Stimulated activated CD4-positive, alpha-beta T cell treated with anti-CD3 and anti-CD28 coated beads, TNF-alpha, amount 100 ng/mL, for 4 hours (primary cell): ENCODE data around the gene BAHD1.

Source experiments
- DNase-seq, 3 experiments: peaks; one replicate each; pipeline ENCODE4 v3.0.0-alpha.2; 2020; ENCODE audit warnings: low read depth in 3 of 3

BAHD1 gene

DNA sequence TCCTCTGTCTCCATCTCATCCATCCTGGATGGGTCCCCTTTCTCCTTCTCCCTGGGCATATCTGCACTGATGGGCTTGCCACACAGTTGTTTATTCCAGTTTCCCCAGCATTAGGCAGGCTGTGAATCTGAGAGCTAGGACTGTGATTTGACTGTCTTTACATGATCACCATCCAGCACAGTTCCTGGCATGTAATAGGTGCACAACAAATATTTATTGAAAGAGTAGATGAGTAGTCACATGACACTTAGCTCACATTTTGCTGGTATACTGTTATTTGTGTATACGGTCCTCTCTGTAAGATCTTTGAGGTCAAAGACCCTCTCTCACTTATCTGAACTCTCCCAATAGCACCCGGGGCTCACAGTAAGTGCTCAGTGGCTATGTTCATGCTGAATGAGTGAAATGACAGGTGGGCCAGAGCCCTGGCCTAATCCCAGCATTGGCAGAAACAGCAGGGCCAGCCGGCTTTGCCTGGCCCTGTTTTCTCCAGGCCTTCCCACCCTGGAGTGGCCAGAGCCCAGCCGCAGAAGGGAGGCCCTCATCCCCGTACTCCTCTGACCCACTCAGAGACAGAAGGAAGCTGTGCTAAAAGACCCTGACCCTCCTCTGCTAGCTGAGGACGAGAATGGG lies 16.2 kb upstream of the BAHD1 start:
- DNase-seq, result no peak

DNA sequence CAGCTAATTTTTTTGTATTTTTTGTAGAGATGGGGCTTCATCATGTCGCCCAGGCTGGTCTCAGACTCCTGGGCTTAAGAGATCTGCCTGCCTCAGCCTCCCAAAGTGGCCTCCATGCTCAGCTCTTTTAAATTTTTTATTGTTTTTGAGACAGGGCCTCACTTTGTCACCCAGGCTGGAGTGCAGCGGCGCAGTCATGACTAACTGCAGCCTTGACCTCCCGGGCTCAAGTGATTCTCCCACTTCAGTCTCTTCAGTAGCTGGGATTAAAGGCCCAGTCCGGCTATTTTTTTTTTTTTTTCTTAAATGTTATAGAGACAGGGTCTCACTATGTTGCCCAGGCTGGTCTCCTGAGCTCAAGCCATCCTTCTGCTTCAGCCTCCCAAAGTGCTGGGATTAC lies 15.1 kb upstream of the BAHD1 start:
- no peak for DNase-seq

DNA sequence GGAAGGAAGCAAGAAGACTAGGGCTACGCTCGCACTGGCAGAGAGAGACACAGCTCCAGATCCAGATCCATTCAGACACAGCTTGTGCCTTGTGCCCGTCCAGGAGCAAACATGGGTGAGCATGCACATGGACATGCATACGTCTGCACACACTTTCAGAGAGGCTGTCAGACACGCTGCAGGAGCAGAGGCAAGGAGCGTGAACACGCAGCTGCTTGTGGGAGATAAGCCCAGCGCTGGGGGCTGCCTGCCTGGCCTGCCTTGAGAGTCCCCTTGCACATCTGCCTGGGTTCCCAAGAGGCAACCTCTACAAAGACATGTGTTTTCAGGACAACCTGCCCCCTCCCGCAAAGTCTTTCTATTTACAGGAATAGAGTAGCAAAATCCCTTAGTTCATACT lies 13.6 kb upstream of the BAHD1 start:
- DNase-seq, result no peak

DNA sequence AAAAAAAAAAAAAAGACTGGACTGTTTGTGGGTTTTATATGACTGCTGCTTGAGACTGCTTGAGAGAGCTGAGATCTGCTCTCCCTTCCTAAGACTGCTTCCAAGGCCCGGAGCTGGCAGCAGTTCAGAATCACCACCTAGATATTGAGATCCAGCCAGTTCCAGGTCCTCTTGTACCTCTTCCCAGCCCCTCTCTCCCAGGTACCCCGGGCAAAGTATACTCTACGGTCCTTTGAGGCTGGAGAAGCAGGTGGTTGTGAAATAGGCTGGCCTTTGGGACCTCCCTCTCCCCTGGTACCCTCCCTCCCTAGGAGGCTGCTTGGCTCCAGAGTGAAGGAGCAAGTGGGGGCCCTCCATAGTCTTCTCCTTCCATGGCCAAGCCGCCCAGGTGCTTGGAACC lies 12.6 kb upstream of the BAHD1 start:
- DNase-seq, result no peak

DNA sequence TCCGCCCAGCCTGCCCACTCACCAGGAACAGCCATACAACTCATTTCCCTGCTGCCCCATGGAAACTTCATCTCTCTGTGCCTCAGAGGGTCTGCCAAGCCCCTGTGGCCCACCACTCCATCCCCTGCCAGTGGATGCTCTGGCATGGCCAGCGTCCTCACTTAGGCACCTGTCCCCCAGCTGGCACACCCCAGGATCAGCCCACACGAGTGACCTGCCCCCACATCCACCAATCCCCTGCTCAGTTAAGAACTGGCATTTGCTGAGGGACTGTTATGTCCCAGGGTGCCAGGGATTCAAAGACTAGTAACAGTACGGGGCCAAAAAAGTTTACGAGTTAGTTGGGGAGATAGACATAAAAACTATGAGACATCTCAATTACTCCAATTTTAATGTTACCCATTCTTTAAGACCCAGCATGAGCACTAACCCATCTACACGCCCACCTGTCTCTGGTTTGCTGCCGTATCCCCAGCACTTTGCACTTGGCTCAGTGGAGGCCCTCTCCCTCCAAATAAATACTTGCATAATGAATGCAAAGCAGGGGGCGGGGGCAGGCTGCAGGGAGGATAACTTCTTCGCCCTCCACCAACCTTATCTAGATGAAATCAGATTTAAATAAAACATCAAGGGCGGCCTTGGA lies 11.6 kb upstream of the BAHD1 start:
- no peak for DNase-seq

DNA sequence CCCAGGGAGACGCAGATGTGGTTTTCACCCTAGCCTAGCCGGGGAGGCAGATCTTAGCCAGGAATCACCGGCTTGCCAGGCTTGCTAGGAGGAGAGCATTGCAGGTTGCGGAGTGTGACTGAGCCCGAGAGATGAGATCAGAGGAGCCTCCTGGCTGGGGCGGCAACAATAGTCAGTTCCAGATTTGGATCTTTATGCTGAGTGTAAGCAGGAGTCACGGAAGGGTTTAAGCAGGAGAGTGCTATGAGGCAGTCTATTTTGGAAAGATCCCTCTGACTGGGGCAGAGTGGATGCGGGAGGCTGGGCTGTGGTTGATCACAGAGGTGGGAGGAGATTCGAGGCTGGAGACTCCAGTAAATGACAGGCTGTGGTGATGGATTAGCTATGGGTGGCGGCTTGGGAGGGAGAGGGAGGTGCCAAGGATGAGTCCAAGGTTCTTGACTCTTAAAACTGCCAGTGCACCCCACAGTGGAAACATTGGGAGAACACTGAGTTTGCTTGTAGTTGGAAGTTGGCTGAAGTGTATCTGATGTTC lies 10.4 kb upstream of the BAHD1 start:
- no peak for DNase-seq

DNA sequence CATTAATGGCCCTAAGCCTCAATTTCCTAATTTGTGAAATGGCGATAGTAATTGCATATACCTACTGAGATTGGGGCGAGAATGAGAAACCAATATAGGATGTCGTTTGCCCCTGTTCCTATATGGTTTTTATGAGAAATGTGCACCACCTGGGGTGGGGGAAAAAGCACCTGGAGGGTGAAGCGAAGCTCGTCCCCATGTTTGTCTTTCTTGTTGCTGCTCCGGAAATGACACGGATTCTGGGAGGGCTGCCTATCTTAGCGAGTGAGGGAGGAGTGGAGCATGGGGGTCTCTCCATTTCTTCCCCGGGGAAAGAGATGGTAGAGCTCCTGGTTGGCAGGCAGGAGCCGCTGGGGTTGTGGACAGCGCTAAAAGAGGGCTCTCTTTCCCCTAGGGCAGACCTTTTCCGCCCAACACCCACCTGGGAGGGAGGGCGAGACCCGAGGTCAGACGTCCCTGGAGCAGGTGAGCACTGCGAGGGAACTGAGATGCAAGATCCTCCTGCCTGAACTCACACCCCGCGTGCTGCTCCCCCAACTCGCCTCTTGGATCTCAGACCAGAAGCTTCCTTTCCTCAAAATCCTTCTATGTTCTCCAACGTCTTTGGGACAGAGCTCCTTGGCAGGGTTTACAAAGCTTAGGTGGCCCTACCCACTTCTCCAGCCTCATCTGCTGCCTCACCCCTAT lies 5.6 kb upstream of the BAHD1 start:
- no peak for DNase-seq

DNA sequence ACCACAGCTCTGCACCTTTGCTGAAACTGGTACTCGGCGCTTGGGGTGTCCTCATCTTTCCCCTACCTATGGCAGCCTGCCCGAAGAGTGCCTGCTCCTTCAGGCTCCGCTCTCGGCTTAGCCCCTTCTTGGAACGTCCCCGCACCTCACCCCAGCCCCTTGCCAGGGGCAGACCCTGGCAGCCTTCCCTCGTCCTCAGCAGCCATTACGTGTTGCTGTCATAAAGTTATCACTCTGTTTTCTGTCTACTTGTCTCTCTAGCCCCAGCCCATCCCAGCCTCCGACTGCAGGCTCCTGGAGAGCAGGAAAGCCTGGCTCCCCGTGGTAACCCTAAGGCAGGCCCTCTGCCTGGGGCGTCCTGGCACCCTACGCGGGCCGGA lies 5.1 kb upstream of the BAHD1 start:
- no peak for DNase-seq

DNA sequence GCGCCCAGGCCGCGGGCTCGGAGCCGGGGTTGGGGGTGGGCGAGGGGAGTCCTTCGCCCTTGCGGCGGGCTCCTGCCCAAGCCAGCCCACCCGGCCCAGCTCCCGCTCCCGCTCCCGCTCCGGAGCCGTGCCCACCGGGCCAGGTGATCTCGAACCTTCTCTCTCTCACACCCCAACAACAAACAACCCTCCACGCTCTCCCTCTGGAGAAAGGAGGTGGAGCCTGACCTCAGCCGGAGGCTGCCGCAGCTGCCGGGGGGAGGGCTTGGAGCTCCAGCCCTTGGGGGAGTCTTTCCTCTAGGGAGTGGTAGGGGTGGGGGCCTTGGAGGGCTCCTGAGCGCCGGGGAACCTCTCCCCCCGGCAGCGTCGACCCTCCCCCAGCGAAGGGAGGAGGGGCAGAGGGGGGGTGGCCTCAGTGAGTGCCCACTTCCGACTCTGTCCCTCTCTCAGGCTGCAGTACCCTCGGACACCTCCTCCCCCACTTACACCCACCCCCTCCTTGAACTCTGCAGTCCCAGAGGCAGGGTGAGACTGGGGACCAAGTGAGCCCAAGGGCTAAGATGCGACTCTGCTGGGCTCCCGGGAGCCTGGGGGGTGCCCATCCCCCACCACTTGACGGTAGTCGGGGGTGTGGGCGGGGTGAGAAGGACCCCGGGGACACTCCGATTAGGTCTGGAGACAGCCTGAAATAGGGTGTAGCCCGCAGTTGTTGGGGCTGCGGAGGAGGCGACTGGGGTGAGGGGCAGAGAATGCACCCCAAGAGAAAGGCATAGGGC lies 4.4 kb upstream of the BAHD1 start:
- no peak for DNase-seq

DNA sequence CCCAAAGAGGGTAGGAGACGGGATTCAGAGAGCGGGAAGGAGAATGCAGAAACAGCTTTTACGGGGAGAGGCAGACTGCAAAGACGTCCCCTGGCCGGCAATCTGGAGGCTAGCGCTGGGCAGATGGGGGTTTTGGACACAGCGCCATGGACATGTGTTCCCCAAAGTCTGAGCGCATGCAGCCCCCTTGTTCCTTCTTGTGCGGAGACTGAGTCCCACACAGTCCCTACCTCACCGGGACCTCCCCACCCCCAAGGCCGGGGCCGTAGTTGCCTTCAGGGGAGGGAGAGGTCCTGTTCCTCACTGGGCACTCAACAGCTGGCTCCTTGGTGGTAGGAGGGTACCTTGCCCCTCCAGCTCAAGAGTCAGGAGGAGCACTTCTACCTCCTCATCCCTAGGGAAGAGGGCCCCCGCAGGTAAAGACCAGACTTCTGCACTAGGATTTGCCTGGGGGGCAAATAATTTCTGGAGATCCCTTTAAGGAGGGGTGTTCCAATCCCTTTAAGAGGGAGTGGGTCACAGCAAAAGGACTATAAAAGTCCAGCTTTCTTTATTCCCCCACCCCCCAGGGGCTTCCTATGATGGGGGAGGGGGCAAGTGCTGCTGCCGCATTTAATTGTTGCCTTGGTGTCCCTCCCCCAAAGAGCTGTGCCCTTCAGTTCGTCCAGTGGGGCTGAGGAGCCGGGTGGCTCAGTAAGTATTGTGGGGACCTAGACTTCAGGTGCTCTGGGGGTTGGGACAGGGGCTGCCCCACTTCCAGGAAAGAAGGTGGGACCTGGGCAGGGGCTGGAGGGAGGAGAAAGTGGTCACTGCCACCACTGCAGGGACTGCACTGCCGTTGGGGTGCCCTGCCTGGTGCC lies 3.6 kb upstream of the BAHD1 start:
- DNase-seq, result no peak

DNA sequence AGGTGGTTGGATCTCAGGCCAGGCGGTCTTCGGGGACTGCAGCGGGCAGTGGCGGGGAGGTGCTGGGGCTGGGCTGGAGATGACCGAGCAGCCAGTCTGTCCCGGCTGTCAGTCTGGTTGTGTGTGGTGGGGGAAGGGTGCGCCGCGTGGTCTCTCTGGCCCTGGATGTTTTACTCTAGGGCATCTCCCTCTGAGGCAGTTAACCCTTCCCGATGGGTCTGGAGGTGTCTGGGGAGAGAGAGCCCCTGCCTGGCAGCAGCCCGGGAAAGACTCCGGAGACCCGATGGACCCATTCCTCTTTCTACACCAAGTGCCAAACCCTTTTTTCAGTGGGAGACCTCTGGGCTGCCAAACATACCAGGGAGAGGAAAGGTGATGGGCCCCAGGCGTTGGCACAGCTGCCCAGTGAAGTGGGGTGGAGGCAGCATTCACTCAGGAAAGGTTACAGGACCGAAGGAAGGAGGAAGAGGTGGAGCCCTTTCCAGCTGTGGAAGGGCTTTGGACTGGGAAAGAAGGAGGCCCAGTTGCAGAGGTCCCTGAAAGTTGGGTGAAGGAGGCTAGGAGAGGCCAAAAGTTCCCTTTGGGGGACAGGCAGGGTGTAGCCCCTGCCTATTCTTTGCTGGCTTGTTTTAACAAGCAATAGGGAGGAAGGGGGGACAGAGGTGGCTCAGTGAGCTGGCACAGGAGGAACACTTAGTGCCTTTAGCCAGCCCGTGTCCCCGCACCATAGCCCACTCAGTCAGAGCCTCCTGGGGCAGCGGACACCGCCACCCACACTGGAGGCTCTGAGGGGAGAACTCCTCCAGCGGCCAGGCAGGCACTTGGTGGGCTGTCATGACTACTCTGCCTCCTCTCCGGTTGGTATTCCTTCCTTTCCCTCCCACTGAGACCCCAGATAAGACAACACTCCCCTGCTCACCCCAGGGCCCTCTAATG lies 2.7 kb upstream of the BAHD1 start:
- DNase-seq, result no peak

DNA sequence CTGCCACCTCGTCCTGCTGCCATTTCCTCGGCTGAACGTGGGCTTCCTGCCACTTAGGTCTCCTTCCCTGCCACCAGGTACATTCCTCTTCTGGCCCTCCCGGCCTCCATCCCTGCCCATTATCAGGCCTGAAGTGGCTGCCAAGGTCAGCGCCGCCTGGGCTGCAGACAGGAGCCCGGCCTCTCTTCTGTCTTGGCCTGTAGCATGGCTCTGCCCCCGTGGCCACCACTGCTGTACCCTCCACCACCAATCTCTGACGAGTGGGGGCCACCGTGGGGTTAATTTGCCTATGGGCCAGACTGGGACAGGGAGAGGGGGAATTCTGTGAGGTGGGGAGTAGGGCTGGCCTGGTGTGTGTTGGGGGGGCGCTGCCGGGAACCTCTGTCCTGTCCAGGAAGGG lies 2.0 kb upstream of the BAHD1 start:
- no peak for DNase-seq

DNA sequence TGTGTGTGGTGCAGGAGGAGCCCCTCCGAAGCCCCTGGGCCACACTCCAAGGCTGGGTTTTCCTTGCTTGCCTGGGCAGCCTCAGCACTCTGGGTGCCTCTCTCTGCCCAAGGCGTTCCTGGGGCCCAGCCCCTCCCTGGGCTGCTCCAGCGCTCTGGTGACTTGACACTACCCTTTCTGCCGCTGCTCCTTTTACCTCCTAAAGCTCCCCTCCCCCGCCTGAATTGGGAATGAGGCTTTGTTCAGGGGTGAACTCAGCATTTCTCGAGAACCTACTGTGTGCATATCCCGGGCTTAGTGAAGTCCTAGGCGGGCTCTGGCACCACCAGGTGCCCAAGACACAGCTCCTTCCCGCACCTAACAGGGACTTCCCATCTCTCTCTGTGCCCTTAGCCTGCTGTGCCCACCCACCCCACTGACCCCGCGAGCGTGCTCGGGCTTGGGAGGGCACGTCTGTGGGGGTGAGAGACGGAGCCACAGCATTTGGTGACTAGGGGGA lies 1.2 kb upstream of the BAHD1 start:
- DNase-seq, result no peak

DNA sequence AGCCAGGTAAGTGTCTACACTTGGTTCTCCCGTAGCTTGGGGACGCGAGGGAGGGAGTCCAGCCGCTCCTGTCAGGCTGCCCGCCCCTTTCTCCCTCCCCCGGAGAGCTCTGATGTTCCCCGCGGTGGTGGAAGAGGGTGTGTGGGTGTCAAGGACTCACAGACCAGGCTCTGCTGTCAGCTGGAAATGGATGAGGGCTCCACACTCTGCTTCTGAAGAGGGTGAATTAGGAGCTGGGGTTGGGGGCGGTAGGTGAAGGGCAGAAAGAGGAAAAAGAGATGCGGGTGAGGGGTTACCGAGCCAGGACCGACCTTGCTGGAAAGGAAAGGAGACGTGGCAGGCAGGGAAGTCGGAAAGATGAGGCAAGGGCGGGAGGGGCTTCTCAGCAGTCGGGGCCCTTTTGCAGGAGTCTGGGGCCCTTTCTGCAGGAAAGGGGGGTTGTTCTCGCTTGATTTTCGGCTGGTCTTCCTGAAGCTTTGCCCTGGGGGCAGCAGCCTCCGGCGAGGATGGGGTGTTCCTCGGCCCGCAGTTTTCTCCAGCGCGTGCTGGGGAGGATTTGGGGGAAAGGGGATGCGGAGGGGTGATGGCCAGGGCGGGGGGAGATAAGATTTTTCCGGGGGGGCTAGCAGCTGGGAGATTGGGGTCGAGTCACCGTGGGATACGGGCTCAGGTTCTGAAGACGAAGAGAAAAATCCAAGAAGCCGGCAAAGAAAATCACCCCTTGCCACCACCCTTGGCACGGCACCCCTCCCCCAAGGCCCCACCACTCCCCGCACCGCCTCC lies 602 bp upstream of the BAHD1 start:
- peak in 1 of 3 experiments; percentile 23 for DNase-seq

DNA sequence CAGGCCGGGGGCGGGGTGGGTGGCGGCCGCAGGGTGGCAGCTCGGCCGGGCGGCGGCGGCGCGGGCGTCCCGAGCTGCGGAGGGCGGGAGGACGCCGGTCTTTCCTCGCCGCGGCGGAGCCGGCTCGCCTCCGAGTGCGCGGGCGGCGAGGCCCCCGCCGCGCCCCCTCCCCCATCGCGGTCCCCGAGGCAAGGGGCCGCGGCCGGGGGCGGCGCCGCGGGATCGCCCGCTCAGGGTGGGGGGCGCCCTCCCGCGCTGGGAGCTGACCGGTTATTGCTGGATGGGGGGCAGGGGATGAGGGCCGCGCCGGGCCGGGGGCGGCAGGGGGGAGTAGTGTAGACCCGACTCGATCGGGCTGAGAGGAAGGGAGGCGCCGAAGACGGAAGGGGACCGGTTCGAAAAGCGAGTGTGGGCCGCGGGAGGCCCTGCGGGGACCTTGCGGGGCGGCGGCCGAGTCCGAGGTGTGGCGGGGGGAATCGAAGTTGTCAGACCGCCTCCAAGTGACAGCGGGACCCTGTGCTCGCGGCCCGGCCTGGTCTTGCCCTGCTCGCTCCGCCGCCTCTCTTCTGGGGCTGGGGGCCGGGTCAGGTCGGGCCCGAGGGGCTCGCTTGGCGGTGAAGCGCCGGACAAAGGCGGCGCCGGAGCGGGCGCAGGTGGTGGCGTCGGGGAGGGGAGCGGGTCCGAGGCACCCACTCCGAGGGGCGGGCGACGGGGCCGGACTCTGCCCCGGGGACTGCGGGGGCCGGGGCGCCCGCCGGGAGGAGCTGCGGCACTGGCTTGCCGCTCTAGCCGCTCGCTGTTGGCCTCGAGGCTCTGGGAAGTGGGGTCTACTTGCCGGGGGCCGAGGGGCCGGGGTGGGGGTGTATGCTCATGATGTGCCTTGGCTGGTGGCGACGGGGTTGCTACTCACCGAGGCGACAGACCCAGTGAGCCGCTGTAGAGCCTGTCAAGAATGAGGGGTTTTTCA lies 1.1 kb downstream of the BAHD1 start:
- no peak for DNase-seq

DNA sequence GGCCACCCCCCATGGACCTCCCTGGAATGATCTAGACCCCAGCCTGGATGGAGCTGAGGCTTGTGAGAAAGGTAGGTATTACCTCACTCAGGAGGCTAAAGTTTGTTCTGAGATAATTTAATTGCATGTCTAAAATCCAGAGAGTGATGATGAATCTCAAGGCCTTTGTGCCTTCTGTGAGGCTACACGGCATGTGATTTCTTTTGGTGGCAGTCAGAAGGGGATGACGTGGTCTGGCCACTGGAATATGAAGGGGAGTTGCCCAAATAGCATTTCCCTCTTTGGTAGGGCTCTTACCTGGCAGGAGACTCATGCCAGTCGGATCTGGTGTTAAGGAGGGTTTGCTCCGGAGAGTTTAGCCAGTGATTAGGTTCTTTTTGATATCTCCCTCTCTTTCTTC lies 2.5 kb downstream of the BAHD1 start:
- DNase-seq, result no peak

DNA sequence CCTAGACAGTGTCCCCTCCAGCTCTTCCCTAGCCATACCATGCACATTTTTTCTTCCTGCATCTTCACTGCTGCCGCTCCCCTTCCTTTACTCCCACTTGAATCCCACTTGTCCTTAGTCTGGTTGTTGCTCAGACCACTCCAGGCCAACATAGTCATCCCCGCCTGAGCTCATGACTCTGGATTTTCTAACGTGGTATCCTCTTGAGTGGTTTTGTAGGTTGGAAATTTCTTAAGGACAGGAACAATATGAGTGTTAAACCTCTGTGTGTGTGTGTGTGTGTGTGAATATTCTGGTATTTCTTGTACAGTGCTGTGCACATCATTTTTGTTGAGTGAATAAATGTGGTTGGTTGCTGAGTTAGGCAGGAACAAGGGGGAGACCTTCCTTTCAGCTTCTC lies 3.1 kb downstream of the BAHD1 start:
- DNase-seq, result no peak

DNA sequence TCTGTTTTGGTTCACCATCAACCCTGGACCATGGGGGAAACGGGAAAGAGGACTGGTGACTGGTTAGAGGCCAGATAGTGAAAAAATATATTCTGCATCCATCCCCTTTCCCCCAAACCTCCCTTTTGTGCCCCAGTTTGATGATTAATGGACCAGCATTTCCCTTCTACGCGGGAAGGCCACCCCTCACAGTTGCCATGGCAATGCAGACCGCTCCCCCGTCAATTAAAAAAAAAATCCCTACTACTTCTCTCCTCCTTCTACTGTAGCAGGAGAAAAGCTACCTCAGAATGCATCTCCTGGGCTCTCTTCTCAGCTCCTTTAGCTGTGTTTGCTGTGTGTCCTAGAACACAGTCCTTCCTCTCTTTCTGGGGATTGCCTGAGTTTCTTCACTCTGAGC lies 4.0 kb downstream of the BAHD1 start:
- no peak for DNase-seq
